ENCODE measurements around the gene KCNG1.

DNA sequence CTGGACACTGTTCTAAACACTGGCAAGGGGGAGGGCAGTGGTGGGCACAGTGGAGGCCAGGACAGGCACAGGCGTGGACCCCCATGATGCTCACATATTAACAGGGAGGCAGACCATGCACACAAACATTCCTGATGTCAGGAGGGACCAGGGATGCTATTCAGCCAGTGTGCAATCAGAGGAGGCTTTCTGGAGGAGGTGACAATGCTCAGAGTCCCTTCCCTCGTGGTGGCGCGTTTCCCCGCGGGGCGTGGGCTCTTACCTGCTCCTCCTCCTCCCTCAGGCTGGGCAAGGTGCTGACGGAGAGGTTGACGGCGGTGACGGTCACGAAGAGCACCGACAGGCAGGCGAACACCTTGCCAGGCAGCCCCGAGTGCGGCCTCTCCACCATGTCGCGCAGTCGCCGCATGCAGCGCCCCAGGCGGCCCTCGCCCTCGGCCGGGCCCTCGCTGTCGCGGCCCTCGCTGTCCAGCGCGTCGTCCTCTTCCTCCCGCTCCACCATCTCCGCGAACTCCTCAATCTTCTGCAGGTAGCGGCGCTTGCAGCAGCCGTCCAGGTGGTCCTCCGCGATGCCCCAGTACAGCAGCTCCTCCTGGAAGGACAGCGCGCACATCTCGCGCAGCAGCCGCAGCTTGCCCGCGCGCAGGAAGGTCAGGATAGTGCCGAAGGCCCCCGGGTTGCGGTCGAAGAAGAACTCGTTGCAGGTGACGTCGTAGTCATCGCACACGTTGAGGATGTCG lies 13.4 kb downstream of the KCNG1 start:
- TF ChIP-seq POLR2A (IDR thresholded peaks at IDR 0.05), result no peak
- TF ChIP-seq, protein P1, sequence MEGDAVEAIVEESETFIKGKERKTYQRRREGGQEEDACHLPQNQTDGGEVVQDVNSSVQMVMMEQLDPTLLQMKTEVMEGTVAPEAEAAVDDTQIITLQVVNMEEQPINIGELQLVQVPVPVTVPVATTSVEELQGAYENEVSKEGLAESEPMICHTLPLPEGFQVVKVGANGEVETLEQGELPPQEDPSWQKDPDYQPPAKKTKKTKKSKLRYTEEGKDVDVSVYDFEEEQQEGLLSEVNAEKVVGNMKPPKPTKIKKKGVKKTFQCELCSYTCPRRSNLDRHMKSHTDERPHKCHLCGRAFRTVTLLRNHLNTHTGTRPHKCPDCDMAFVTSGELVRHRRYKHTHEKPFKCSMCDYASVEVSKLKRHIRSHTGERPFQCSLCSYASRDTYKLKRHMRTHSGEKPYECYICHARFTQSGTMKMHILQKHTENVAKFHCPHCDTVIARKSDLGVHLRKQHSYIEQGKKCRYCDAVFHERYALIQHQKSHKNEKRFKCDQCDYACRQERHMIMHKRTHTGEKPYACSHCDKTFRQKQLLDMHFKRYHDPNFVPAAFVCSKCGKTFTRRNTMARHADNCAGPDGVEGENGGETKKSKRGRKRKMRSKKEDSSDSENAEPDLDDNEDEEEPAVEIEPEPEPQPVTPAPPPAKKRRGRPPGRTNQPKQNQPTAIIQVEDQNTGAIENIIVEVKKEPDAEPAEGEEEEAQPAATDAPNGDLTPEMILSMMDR (IDR thresholded peaks at IDR 0.05), result no peak
